HG03558 (cell line): ENCODE measurements around the gene TNPO3.
"Not testable (repeated sequence)": the region's sequence is repeated elsewhere in the genome, so short reads cannot be mapped to it uniquely, and the experiment has no call there.

Source experiments
- ATAC-seq: cut with Tn5 transposase; IDR thresholded peaks from one replicate; pipeline ENCODE4 v1.9.1; 2021; ENCODE audit warnings: moderate number of reproducible peaks; ENCODE audit not compliant: unreplicated experiment; ENCODE audit errors: extremely low read depth

Gene TNPO3

GRCh38 chr7:128913870-128914565, 140.9 kb downstream of the TNPO3 start:
- no peak for ATAC-seq

- not testable (repeated sequence) for ATAC-seq
These were observed 142.0 kb downstream of the TNPO3 start for GRCh38 chr7:128912709-128913495.

GRCh38 chr7:128912281-128912680, 142.6 kb downstream of the TNPO3 start:
- no peak for ATAC-seq

GRCh38 chr7:128911423-128912031, 143.4 kb downstream of the TNPO3 start:
- no peak for ATAC-seq

GRCh38 chr7:128910569-128910945, 144.4 kb downstream of the TNPO3 start, which contains the start of gene KCP:
KCP (minus strand) TSS chr7:128910709; CDS start chr7:128910676, 33 bp downstream.
- ATAC-seq = no peak

- ATAC-seq = no peak
These were observed 145.0 kb downstream of the TNPO3 start for GRCh38 chr7:128909625-128910568.

GRCh38 chr7:128908750-128909624, 145.9 kb downstream of the TNPO3 start:
- ATAC-seq = no peak

- no peak for ATAC-seq
These were observed 147.9 kb downstream of the TNPO3 start for GRCh38 chr7:128906766-128907559.

GRCh38 chr7:128906001-128906765, 148.7 kb downstream of the TNPO3 start:
- ATAC-seq = no peak

- no peak for ATAC-seq
These were observed 150.3 kb downstream of the TNPO3 start for GRCh38 chr7:128904381-128905197.
